ENCODE data around the gene IGSF9B.

Gene IGSF9B

DNA sequence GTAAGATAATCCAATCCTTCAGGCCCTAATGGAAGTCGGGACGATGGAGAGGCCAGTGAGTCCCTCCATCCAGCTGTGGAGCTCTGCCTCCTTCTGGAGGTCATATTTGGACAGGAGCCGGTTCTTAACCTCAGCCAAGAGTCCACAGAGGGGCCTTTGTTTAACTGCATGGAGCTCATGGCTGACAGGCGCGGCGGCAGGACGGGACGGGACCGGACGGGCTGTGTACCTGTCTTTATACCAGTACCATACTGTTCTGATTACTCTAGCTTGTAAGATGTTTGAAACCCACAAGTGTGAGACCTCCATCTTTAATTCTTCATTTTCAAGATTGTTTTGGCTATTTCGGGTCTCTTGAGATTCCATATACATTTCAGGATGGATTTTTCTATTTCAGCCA is 91.3 kb downstream of the IGSF9B start:
- Histone ChIP-seq H3K36me3 (ENCODE audit: control insufficient read depth, insufficient read depth, low read length) (no peaks in the 10 kb centered on the region), H3K4me3 (replicated peaks; ENCODE audit: low read depth, low read length) (no peak overlapping the region), H3K27me3 (replicated peaks; ENCODE audit: control insufficient read depth, insufficient read depth, low read length) (no peaks in the 10 kb centered on the region)
- no peak for DNase-seq (ENCODE audit: extremely low read depth, insufficient read length)
- TF ChIP-seq, protein P1, sequence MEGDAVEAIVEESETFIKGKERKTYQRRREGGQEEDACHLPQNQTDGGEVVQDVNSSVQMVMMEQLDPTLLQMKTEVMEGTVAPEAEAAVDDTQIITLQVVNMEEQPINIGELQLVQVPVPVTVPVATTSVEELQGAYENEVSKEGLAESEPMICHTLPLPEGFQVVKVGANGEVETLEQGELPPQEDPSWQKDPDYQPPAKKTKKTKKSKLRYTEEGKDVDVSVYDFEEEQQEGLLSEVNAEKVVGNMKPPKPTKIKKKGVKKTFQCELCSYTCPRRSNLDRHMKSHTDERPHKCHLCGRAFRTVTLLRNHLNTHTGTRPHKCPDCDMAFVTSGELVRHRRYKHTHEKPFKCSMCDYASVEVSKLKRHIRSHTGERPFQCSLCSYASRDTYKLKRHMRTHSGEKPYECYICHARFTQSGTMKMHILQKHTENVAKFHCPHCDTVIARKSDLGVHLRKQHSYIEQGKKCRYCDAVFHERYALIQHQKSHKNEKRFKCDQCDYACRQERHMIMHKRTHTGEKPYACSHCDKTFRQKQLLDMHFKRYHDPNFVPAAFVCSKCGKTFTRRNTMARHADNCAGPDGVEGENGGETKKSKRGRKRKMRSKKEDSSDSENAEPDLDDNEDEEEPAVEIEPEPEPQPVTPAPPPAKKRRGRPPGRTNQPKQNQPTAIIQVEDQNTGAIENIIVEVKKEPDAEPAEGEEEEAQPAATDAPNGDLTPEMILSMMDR (IDR thresholded peaks at IDR 0.05; ENCODE audit: insufficient read depth, low read length, poor library complexity, severe bottlenecking): no peak

DNA sequence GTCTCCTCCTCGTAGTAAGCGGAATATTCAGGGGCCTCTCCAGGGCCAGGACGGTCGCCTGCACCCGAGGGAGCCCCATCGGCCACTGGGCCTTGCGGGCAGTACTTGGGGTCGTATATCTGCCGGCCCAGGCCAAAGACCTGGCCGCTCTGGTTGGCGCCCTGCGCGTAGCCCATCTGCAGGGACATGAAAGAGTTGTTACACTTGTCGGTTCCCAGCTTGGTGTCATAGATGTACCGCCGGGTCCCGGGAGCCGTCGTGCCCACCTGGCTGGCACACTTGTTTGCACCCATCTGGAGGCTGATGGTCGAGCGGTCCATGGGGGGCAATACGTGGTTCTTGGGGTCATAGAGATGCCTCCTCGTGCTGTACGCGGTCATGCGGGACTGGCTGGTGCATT is 92.0 kb downstream of the IGSF9B start:
- no peak for DNase-seq (ENCODE audit: extremely low read depth, insufficient read length)
- Histone ChIP-seq H3K36me3 (ENCODE audit: control insufficient read depth, insufficient read depth, low read length) (no peaks in the 10 kb centered on the region), H3K27me3 (replicated peaks; ENCODE audit: control insufficient read depth, insufficient read depth, low read length) (no peaks in the 10 kb centered on the region), H3K4me3 (replicated peaks; ENCODE audit: low read depth, low read length) (no peak overlapping the region)
- TF ChIP-seq, protein P1 (IDR thresholded peaks at IDR 0.05; ENCODE audit: insufficient read depth, low read length, poor library complexity, severe bottlenecking): no peak

DNA sequence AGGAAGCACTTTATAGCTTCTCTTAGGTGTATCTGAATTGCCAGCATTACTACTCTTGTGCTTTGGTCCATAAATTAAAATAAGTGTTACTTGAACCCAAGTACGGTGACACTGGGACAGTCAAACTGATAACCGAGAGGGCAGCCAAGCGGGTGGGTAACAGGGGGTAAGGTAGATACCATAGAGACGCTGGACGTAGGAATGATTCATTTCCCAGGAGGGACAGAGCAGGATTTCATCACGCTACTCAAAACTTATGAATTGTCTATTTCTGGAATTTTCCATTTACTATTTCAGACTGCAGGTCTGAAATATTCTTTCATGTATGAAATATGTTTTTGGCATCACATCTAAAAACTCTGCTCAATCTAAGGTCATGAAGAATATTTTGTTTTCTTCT is 96.6 kb downstream of the IGSF9B start:
- H3K36me3 ChIP-seq (ENCODE audit: control insufficient read depth, insufficient read depth, low read length): no peaks in the 10 kb centered on the region
- H3K27me3 ChIP-seq (replicated peaks; ENCODE audit: control insufficient read depth, insufficient read depth, low read length): no peaks in the 10 kb centered on the region
- no peak for DNase-seq (ENCODE audit: extremely low read depth, insufficient read length)
- no peak overlapping the region for H3K4me3 ChIP-seq (replicated peaks; ENCODE audit: low read depth, low read length)
- TF ChIP-seq, protein P1 (IDR thresholded peaks at IDR 0.05; ENCODE audit: insufficient read depth, low read length, poor library complexity, severe bottlenecking): no peak
